ENCODE data around the gene AZIN2. TPM values are rescaled to one million over a fixed set of nuclear protein-coding genes. Genes with fewer than 3 reads are reported as not detected.
"Not testable (repeated sequence)": the region's sequence is repeated elsewhere in the genome, so short reads cannot be mapped to it uniquely, and the experiment has no call there.

AZIN2 gene
- total RNA-seq, 1 donor from 2014 or later = 6.2 TPM

DNA sequence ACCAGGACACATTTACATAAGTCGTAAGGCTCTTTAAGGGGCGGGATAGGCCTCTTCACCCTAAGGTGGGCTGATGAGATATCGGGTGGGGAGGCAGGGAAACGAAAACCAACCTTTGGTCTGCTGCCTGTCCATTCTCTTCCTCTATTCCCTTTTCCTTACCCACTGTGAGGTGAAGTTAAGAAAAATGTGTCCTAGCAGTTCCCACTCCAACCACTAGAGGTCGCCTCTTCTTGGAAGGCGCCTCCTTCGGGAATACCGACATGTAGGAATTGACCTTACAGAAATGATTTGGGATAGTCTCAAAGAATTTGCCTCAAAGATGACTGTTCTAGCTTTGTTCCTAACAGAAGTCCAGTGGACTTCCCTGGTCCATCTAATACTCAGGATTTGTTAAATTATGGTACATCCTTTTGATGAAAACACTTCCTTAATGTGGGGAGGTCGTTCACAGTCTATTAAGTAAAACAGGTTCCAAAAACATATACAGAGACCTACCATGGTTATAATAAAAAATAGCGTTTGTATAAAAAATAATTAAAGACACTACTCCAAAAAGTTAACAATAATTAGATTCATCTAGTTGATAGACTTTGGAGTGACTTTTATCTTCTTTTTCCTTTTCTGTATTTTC, 14.1 kb downstream of the AZIN2 start:
- peak; percentile 64 for DNase-seq (ENCODE audit: low spot score)

DNA sequence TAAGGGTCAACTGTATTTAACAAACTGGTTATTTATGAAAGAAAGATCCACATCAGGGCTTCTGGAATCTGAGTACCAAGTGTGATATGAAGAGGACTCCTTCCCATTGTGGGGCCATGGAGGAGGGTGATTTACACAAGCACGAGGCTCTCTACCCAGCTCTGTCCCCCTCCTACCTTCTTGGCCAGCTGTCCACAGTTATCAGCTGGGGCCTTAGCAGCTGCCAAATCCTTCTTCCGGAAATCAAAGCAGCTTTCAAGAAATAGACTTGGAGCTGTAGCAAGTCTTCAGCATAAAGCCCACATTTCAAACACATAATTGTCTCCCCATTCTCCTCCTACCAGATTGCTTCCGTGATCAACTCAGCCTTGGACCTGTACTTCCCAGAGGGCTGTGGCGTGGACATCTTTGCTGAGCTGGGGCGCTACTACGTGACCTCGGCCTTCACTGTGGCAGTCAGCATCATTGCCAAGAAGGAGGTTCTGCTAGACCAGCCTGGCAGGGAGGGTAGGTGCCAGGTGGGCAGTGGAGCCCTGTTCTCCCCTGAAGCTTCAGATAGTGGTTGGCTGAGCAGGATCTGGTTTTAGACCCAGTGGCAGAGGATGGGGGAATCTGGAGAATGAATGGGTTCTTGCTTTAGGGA, 15.5 kb downstream of the AZIN2 start:
- no peak for DNase-seq (ENCODE audit: low spot score)

DNA sequence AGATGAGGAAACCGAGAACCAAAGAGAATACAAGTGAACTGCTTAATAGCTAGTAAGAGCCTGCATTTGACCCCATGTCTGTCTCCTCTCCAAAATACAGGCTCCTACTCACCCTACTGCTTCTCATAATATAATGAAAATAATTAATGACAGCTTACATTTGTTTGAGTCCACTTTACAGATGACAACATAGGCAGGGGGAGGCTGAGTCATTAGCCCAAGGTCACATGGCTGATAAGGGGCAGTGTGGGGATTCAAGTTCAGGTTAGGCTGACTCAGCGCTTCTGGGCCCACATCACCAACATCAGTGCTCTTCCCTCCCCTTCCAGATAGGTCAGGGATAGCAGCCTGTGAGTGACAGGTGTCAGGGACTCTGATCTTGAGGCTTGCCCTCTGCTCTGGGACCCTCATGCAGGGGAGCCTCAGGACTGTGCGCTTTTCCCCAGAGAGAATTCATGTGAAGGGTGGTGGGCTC, 16.2 kb downstream of the AZIN2 start:
- DNase-seq (ENCODE audit: low spot score) = no peak

DNA sequence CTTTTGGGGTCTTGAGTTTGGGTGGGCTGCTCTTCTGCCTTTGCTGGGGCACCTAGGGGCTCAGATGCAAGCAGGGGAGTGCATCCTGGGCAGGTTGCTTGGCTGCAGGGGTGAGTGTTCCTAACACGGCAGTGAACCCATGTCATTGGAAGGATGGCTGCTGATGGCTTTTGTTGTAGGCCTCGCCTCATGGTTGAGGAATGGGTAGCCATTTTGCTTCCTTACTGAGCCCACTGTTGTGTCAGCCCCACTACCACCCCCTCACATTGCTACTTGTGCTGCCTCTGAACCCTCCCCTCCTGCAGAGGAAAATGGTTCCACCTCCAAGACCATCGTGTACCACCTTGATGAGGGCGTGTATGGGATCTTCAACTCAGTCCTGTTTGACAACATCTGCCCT, 16.8 kb downstream of the AZIN2 start:
- DNase-seq (ENCODE audit: low spot score) = no peak

DNA sequence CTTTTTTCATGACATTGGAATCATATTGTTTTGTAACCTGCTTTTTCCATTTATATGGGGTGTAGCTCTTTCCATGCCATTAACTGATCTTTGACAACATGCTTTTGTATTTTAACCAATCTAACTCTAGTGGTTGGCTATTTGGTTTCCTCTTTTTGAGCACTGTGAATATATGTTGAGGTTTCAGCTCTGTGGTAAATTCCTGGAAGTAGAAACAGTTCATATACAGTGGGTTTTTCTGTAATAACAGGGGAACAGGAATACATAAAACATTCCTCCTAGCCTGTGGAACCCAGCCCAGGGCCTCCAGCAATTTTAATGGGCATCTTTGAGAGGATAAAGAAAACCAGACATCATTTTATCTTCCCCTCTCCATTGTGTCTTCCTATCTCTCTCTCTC, 17.4 kb downstream of the AZIN2 start:
- no peak for DNase-seq (ENCODE audit: low spot score)

DNA sequence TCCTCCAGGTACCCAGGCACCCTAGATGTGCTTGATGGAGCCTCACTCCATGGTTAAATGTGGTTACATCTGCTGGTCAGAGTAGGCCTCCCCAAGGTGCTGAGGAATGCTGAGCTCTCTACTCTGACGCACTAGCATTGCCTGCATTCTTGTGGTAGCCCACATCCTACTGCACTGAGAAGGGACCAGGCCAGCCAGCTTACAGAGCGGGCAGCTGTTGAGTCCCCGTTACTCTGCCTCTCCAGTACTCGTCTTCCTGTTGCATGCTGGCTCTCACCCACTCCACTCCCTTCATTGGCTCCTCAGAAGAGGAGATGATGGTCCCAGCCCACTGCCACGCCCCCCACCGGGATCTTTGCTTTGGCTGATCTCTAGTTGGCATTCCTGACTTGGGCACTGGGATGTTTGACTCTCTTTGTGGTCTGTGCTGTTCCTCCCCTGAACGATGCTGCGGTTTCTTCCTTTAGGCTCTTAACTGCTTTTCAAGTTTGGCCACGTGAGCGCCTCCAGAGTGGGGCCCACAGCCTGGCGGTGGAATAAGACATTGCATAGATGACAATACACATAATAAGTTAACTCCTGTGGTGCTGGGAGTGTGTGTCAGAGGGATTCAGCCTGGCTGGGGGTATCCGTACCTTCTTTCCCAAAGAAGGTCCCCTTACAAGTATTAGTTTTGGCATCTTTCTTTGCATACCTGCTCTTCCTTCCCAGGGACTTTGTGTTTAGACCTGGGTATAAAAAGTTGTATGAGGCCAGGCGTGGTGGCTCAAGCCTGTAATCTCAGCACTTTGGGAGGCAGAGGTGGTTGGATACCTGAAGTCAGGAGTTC, 18.6 kb downstream of the AZIN2 start:
- peak; percentile 80 for DNase-seq (ENCODE audit: low spot score)

DNA sequence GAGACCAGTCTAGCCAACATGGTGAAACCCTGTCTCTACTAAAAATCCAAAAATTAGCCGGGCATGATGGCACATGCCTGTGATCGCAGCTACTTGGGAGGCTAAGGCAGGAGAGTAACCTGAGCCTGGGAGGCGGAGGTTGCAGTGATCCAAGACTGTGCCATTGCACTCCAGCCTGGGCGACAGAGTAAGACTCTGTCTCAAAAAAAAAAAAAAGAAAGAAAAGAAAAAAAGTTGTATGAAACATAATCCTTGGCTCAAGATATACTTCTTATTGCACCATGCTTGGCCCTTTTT, 19.1 kb downstream of the AZIN2 start:
- not testable (repeated sequence) for DNase-seq (ENCODE audit: low spot score)

DNA sequence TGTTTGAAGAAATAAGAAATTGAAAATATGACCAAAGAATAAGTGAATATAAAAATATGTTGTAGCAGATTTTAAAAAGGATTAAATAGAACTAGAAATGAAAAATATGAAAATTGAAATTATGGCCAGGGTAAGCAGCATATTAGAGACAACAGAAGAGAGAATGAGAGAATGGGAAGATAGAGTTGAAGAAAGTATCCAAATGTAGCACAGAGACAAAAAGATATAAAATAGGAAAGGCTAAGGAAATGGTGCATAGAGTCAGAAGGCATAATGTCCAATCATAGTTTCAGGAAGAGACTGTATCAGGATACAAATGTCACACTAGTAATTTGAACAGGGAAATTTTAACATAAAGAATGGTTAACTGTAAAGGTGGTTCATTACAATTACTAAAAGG, 29.5 kb downstream of the AZIN2 start:
- DNase-seq (ENCODE audit: low spot score) = no peak

DNA sequence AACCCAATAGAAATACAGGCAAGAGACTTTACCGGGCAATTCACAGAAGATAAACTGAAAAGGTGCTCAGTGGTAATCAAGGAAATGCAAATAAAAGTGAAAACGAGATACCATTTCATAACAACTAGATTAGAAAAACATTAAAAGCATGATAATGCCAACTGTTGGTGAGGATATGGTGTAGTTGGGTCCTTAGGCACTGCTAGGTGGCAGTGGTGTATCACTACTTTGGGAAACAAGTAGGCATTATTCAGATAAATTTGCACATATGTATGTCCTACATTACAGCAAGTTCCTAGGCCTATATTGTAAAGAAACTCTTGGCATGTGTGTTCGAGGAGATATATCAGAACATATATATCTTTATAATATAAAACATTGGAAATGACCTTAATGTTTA, 31.0 kb downstream of the AZIN2 start:
- no peak for DNase-seq (ENCODE audit: low spot score)

DNA sequence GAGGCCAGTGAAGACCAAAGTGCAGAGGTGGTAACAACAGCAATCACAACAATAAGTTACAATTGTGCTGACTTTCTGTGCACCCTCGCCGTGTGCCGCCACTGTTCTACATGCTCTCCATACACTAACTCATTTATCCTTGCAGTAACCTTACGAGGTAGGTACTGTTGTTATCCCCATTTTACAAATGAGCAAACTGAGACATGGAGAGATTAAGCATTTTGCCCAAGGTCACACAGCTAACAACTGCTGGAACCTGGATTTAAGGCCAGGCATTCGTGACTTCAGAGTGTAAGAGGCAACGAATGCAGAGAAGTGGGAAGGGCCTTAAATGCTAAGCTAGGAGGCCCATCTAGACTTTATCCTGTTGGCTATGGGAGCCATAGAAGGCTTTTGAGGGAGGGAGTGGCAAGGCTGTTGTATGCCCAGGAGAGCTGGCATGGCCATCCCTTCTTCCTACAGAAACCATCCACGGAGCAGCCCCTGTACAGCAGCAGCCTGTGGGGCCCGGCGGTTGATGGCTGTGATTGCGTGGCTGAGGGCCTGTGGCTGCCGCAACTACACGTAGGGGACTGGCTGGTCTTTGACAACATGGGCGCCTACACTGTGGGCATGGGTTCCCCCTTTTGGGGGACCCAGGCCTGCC, 36.6 kb downstream of the AZIN2 start:
- DNase-seq (ENCODE audit: low spot score) = no peak

DNA sequence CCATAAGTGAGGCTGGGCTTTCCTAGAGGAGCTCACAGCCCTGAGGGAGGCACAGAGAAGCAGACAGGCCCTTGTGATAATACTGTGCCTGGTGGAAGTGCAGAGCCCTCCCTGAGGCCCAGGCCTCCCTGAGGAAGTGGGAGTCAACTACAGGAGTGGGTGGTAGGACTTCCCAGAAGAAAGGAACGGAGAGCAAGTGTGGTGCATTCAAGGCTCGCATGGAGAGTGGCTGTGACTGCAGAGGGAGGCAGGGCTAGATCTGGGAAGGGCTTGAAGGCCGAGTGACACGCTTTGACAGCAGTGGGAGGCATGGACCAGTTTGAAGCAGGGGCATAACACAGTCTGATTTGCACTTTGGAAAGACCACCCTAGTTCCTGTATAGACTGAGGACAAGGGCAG, 37.3 kb downstream of the AZIN2 start:
- no peak for DNase-seq (ENCODE audit: low spot score)

DNA sequence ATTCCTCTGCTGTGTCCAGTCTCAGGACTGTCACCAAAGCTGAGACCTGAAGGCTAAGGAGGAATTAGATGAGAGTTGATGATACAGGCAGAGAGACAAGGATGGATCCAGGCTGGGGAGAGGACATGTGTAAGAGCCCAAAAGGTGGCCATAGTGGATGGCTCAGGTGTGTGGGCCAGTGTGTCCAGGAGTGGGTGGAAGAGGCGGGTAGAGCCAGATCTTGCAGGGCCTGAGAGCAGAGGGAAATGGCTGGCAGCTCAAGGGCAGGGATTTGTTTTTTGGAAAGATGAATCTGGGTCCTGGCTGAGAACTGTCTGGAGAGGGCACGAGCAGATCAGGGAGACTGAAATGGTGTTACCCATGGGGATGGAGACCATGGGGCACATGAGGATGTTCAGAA, 38.1 kb downstream of the AZIN2 start:
- DNase-seq (ENCODE audit: low spot score) = no peak

DNA sequence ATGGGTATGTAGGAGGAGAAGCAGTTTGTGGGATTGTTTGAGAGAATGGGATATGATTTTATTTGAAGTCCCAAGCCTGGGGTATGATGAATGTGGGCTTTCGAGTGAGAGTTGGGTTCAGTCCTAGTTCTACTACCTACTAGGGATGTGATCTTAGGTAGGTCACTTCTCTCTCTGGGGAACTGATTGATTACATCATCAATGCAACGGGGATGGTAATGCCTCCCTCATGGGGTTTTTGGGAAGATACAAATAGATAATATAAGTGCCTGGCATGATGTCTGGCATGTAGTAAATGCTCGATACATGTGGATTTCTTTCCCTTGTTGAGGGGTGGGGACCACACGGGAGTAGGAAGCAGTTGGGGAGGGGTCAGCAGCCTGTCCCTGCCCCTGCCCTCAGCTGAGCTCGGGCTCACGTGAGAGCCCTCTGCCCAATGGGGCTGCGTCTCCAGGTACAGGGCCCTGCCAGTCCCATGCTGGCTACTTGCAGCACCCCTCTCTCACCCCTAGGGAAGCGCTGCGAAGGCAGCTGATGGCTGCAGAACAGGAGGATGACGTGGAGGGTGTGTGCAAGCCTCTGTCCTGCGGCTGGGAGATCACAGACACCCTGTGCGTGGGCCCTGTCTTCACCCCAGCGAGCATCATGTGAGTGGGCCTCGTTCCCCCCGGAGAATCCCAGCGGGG, 38.7 kb downstream of the AZIN2 start:
- no peak for DNase-seq (ENCODE audit: low spot score)

DNA sequence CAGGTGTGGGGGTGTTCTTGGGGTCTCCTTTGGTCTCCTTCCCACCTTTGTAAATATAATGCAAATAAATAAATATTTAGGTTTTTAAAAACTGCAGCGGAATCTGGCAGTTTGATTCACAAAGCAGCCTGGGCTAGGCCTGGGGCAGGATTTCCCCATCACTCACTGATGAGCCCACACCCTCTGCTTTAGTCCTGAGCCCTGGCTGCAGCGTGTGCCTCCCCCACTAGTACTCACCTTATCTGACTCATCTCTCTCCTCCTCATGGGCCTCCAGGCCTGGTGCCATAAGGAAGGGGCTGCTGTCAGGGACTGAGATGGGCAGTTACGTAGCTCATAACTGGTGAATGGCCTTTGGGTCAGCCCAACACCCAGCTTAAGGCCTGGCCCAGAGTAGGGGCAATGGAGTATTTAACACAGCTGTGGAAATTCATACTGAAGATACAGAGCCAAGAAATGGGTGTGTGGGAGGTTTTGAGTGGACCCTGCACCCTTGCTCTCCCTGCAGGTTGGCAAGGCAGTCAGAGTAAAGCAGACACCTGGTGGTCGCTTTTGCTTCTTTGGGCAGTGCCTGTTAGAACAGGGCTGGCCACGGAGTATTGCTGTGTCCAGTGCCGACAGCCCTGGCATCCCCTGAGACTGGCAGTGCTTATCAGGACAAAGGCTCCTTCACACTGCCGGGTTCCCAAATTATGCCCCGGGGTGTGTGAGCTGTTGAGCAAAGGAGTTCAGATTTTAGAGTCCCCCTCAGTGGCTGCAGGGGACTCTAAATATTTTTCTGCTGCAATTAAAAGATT, 39.7 kb downstream of the AZIN2 start:
- DNase-seq (ENCODE audit: low spot score) = no peak

DNA sequence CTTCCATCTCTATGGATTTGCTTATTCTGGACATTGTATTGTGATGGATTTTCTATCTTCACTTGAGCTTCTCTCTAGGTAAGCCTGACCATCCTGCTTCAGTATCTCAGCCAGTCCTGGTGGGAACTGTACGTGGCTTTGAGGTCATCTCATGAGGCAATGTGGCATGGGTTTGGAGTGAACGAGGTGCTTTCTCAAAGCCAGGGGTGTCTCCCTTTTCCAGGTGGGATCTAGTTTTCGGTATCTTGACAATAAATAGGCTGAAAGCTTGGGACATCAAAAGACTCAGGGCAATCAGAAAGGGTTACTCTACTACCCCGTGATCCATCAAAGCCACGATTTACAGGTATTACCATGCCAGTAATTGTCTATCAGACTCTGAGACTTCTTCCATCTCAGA, 40.8 kb downstream of the AZIN2 start:
- no peak for DNase-seq (ENCODE audit: low spot score)

DNA sequence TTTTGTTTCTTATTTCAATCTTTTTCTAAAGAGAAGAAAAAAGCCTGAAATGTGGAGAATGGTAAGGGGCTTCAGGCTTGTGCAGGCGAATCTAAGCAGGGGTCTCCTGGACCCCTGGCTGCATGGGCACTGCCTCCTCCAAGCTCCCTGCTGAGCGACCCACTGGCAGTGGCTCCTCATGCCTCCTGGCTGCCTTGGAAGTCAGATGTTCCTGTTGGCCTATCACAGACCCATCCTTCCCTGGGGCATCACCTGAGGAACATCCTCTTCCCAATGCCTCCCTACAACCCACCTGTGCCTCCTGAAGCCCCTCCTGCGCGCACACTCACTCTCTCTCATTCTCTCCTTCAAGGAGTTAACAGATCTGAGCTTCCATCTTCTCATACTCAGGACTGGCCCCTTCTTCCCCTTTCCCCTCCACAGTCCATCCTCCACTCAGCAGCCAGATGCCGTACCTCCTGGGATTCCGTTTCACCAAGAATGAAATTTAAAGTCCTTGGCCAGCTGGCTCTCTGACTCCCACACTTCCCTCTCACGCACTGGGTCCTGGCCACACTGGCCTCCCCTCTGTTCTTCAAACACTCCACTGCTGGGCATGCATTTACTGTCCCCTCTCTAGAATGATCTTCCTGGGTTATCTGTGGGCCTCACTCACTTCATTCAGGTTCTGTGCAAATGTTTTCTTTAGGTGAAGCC, 41.7 kb downstream of the AZIN2 start:
- DNase-seq (ENCODE audit: low spot score) = no peak

DNA sequence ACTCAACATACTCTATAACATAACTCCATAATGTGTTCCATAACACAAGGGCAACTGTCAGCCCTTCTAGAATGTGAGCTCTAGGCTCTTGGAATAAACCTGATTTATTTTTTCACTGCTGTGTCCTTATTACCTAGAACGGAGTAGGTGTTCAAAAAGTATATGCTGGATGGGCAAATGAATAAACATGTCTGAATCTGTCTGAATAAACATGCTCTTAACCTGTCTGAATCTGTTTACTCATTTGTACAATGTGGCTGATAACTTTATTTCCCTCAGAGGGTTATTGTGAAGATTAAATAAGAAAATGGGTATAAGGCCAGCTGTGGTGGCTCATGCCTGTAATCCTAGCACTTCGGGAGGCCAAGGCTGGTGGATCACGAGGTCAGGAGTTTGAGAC, 42.3 kb downstream of the AZIN2 start:
- DNase-seq (ENCODE audit: low spot score) = no peak

DNA sequence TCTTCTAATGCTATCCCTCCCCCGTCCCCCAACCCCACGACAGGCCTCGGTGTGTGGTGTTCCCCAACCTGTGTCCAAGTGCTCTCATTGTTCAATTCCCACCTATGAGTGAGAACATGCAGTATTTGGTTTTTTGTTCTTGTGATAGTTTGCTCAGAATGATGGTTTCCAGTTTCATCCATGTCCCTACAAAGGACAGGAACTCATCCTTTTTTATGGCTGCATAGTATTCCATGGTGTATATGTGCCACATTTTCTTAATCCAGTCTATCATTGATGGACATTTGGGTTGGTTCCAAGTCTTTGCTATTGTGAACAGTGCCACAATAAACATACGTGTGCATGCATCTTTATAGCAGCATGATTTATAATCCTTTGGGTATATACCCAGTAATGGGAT, 43.7 kb downstream of the AZIN2 start:
- not testable (repeated sequence) for DNase-seq (ENCODE audit: low spot score)

DNA sequence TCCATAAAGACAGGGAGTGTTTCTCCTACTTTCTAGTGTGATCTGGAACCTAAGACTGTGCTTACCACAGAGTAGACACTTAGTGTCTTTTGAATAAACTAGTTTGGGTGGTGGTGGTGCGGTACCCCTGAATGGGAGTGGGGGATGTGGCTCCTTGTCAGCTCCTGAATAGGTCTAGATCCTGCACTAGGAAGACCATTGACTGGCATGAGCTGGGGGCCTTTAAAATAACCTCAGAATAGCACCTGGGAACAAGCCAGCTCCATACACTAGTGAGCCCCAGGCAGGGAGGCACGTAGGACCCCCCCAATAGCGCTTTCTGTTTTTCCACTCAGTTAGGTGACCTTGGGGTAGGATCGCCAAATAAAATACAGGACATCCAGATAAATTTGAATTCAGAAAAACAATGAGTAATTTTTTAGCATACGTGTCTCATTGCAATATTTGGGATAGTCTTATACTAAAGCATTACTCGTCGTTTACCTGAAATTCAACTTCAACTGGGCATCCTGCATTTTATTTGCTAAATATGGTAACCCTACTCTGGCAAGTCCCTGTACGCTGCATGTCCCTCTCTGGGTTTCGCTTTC, 45.6 kb downstream of the AZIN2 start:
- DNase-seq (ENCODE audit: low spot score) = no peak

Measured in mucosa of gallbladder (tissue), 1 donor.